SK-N-MC (cell line): ENCODE data around the gene SCYGR1.
"Not testable (repeated sequence)": the region's sequence is repeated elsewhere in the genome, so short reads cannot be mapped to it uniquely, and the experiment has no call there.

ENCODE experiments used
- DNase-seq: peaks from one replicate; pipeline ENCODE4 v3.0.0-alpha.2; 2011; ENCODE audit warnings: low read depth, low spot score
- H3K27ac ChIP-seq: fragments of 200-600 bp; sonication (generic); 2 replicates; pipeline ENCODE4 v1.5.1; 2016; ENCODE audit warnings: mixed run types
- H3K36me3 ChIP-seq: fragments of 200-600 bp; sonication (generic); 2 replicates; pipeline ENCODE4 v1.6.1; 2017; ENCODE audit warnings: antibody characterized with exemption, low read length, mixed read lengths; ENCODE audit not compliant: insufficient read depth
- H3K4me3 ChIP-seq: fragments of 200-600 bp; sonication (generic); 2 replicates; pipeline ENCODE4 v1.5.1; 2016
- H3K9ac ChIP-seq: fragments of 200-600 bp; sonication (generic); 2 replicates; pipeline ENCODE4 v1.8.0; 2017; ENCODE audit warnings: mixed run types, mixed read lengths; ENCODE audit not compliant: insufficient read length
- H3K9me3 ChIP-seq: fragments of 200-600 bp; sonication (generic); 2 replicates; pipeline ENCODE4 v1.6.1; 2017; ENCODE audit warnings: low read depth, mild to moderate bottlenecking, antibody characterized with exemption, low read length, moderate library complexity, mixed read lengths
- EZH2 ChIP-seq: fragments of 200-600 bp; sonication (generic); IDR thresholded peaks from one replicate; pipeline ENCODE4 v1.6.1; 2017; ENCODE audit warnings: antibody characterized with exemption
- FOXP2 ChIP-seq: optimal IDR thresholded peaks from 2 replicates; pipeline ENCODE3; 2011; ENCODE audit warnings: mild to moderate bottlenecking, moderate library complexity; ENCODE audit not compliant: insufficient read depth; ENCODE audit errors: extremely low read length, control extremely low read depth
- POLR2AphosphoS5 ChIP-seq: IDR thresholded peaks from 2 replicates; pipeline ENCODE4 v1.6.1; 2012; ENCODE audit warnings: mild to moderate bottlenecking, low read depth, low read length, borderline replicate concordance

SCYGR1 gene

DNA sequence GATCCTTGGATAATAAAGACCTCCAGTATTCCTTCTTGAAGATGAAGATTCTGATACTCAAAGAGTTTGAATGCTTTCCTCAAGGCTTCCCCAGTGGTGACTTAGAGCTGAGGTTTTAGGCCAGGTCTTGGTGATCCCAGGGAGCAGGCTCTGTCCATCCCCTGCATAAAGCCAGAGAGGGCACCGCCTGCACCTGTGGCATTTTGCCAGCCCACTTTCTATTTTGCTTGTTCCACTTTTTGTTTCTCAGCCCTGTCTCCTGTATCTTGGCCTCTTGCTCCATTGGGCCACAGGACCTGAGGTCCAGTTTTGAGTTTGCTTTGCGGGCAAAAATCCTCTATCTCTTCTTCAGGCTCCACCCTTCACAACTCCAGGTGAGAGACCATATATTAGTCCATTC is 6.7 kb upstream of the SCYGR1 start:
- DNase-seq = no peak
- Histone ChIP-seq H3K9ac (no peak overlapping the region), H3K27ac (no peak overlapping the region), H3K4me3 (no peak overlapping the region), H3K9me3 (no peaks in the 10 kb centered on the region), H3K36me3 (no peaks in the 10 kb centered on the region)
- TF ChIP-seq EZH2 = no peak
- TF ChIP-seq FOXP2 = no peak
- TF ChIP-seq POLR2AphosphoS5 = no peak

DNA sequence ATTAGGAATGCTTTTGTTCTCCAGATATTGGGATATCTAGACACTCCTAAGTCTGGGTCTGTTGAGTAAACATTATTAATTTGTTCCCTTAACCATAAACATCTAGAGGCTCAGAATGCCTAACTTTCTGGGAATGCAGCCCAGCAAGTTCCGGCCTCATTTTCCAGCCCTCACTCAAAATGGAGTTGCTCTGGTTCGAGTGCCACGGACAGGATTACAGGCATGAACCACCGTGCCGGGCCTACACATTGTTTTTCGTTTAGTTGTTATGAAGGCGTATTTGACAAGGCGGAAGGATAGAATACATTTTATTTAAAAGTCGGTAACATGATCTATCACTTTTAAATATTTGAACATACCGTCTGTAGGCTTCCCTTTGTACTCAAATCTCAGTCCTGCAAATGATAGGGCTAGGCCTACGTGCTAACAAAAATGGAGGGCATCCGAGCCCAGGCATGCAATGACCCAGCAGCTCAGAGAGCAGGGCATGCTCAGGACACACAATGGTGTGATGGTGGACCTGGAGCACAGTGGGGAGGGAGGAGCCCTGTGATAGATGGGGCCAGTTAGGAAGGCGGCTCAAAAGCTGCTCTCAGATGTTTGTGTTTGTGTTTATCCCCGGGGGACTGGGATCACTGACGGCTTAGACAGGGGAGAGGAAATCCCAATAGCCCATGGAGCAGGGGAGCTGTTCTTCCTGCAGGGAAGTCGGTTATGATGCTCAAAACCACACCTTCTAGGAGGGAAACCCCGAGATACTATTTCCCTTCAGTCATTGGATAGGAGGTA is 2.9 kb upstream of the SCYGR1 start:
- Histone ChIP-seq H3K9me3 (no peaks in the 10 kb centered on the region), H3K27ac (no peak overlapping the region), H3K9ac (no peak overlapping the region), H3K4me3 (no peak overlapping the region), H3K36me3 (no peaks in the 10 kb centered on the region)
- TF ChIP-seq EZH2 = no peak
- no peak for DNase-seq

DNA sequence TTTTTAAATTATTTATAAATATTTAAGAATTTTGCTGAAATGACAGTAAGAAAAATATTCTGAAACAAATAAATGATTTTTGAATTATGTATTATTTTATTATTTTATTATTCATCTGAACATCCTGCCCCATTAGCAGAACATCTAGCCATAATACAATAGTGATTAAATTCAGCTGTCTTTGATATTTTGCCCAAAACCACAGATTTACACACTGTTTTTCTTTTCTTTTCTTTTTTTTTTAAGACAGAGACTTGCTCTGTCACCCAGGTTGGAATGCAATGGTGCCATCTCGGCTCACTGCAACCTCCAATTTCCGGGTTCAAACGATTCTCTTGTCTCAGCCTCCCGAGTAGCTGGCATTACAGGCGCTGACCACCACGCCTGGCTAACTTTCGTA is 1.9 kb upstream of the SCYGR1 start:
- no peak for TF ChIP-seq POLR2AphosphoS5
- TF ChIP-seq FOXP2 = no peak
- TF ChIP-seq EZH2 = no peak

DNA sequence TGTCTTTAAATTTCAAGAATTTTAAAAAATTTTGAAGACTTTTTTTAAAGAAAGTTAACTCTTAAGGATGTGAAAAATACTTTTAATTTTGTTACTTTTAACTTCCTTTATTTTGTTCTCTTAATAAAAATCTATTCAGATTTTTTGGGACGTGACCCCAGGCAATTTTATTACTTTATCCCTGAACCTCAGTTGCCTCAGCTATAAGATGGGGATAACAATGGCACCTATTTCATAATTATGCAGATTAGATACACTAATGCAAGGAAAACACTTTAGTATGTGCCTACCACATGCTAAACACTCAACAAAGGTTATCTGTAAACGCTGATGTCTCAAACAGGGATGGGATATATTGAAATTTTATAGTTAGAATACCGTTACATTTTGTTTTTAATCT is 1.5 kb upstream of the SCYGR1 start:
- no peaks in the 10 kb centered on the region for H3K36me3 ChIP-seq
- no peaks in the 10 kb centered on the region for H3K9me3 ChIP-seq
- H3K9ac ChIP-seq = no peak overlapping the region
- H3K4me3 ChIP-seq = no peak overlapping the region
- H3K27ac ChIP-seq = no peak overlapping the region
- TF ChIP-seq FOXP2 (no peak), EZH2 (no peak), POLR2AphosphoS5 (no peak)
- DNase-seq = no peak

More for the DNA sequence above, 1.9 kb upstream of the SCYGR1 start:
- Histone ChIP-seq H3K4me3 (no peak overlapping the region), H3K36me3 (no peaks in the 10 kb centered on the region), H3K9me3 (no peaks in the 10 kb centered on the region), H3K9ac (no peak overlapping the region), H3K27ac (no peak overlapping the region)
- DNase-seq = no peak

DNA sequence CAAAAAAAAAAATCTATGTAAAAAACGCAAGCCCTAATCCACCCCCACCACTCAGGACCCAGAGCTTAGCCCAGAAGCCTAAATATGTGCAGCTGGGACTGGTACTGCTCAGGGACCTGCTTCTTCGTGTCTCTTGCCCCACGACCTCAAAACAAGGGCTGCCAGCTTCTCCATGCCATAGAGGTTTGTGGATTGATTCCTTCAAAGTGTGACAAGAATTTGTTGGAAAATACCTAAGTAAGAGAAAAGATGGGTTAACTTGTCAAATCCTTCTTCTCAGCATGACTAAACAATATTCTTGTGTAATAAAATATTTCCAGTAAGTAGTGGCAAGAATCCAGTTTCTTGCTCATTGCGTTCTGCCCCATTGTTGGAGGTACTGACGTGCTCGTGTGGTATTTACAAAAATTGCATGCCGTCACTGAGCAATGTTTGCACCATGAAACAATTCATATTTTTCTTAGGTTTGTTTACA is 825 bp upstream of the SCYGR1 start:
- H3K27ac ChIP-seq = no peak overlapping the region
- H3K36me3 ChIP-seq = no peaks in the 10 kb centered on the region
- no peak overlapping the region for H3K9ac ChIP-seq
- no peak for TF ChIP-seq FOXP2
- no peak for TF ChIP-seq POLR2AphosphoS5
- TF ChIP-seq EZH2 = no peak
- H3K9me3 ChIP-seq = no peaks in the 10 kb centered on the region
- no peak for DNase-seq
- no peak overlapping the region for H3K4me3 ChIP-seq

DNA sequence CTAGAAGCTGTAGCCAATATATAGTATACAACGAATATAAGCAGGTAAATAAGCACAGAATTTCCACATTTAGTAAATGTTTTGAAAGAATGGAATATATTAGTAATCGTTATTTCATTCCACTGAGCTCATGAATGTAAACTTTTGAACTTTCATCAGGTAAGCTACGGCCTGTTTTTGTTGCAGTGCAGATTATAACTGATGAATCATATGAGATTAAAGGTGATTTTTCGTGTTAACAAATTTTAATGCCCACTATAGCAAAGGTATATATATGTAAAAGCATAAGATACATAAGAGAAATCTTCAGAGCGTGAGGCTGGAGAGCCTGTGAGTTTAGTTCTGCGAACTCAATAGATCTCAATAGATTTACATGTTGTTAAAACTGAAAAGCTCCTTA is 1.1 kb downstream of the SCYGR1 start:
- no peak for TF ChIP-seq FOXP2
- no peak for TF ChIP-seq EZH2
- no peak for TF ChIP-seq POLR2AphosphoS5
- no peaks in the 10 kb centered on the region for H3K36me3 ChIP-seq
- no peak overlapping the region for H3K4me3 ChIP-seq
- no peak overlapping the region for H3K9ac ChIP-seq
- H3K9me3 ChIP-seq = no peaks in the 10 kb centered on the region
- H3K27ac ChIP-seq = no peak overlapping the region
- no peak for DNase-seq

DNA sequence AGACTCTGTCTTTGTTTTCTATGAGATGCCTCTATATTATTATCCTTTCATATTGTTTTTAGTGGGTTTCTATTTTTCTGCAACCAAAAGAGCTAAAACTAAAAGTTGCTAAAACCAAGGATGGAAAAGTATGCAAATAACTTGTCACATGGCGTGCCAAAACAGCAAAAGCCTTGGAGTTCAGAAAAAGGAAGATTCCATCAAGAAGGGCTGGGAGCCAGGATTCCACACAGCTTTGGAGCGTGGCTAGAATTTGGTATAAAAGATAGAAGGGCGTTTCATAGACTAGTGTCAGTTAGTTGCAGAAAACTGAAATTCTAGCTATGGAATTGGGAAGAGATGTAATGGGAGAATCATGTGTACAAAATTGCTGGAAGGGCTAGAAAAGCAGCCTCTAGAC is 4.1 kb downstream of the SCYGR1 start:
- Histone ChIP-seq H3K36me3 (no peaks in the 10 kb centered on the region), H3K4me3 (no peak overlapping the region), H3K27ac (no peak overlapping the region), H3K9ac (no peak overlapping the region), H3K9me3 (no peaks in the 10 kb centered on the region)
- DNase-seq = no peak
- TF ChIP-seq EZH2 (no peak), FOXP2 (no peak), POLR2AphosphoS5 (no peak)

DNA sequence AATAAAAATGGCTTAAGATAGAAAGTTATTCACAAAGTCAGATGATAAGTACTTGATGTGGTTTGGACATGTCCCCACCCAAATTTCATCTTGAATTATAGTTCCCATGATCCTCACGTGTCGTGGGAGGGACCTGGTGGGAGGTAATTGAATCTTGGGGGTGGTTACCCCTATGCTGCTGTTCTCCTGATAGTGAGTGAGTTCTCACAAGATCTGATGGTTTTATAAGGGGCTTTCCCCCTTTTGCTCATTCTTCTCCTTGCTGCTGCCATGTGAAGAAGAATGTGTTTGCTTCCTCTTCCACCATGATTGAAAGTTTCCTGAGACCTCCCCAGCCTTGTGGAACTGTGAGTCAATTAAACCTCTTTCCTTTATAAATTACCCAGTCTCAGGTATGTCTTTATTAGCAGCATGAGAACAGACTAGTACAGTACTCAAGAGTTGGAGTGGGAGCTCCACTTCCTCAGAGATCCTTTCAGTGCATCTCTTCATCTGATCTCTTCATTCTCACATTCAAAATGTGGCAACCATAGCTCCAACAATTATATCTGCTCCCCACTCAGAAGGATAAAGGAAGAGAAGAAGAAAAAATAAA is 5.4 kb downstream of the SCYGR1 start:
- not testable (repeated sequence) for H3K36me3 ChIP-seq, H3K9me3 ChIP-seq, H3K4me3 ChIP-seq, H3K27ac ChIP-seq, H3K9ac ChIP-seq, DNase-seq

DNA sequence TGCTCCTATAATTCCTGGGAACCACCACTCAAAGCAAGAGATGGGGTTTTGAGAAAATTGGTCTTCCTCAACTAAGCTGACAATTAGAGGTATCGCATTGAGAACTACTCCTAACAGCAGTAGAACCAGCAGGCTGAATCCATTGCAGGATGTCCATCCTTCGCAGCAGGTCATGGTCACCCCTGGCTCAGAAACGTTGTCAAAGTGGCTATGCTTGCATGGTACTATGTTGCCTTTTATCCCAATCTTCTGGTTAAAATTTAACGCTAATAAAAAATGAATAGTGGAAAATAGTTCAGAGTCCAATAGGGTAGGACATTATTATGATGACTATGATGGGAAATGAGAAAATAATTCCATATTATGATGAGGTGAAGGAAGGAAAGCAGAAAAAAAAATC is 8.7 kb downstream of the SCYGR1 start, which contains the start of gene TM4SF20:
Gene TM4SF20 (minus strand): TSS at position 212 of the 400 bp plus-strand sequence. CDS start 38 bp downstream, at position 174.
- no peaks in the 10 kb centered on the region for H3K36me3 ChIP-seq
- no peak within 1 kb of the TSS for H3K27ac ChIP-seq
- TF ChIP-seq FOXP2 (no peak), POLR2AphosphoS5 (no peak), EZH2 (no peak)
- no peak within 1 kb of the TSS for H3K4me3 ChIP-seq
- no peak within 1 kb of the TSS for H3K9ac ChIP-seq
- no peak for DNase-seq
- no peaks in the 10 kb centered on the region for H3K9me3 ChIP-seq
